Common myeloid progenitor, CD34-positive (primary cell): ENCODE results near the gene FLT4.

Source experiments
- CTCF ChIA-PET: fragments of 350-600 bp; sonication (Branson Sonifier 250); formaldehyde crosslinking; loops from one replicate; lab custom pipeline; 2021; ENCODE audit warnings: antibody characterized with exemption; lab: Charles Lee
- POLR2A ChIA-PET: fragments of 350-600 bp; sonication (Branson Sonifier 250); formaldehyde crosslinking; loops from one replicate; lab custom pipeline; 2021; ENCODE audit warnings: antibody characterized with exemption; lab: Charles Lee
- DNase-seq, 3 donors: peaks; one replicate each; pipeline versions ENCODE4 v3.0.0 to v3.0.0-alpha.2; 2013
- H3K27ac ChIP-seq, 2 experiments: 1 replicate in 1 of 2; 2 replicates in 1 of 2; pipeline ENCODE4 v1.7.0; 2013; ENCODE audit warnings: inconsistent platforms in 2 of 2, low read length in 2 of 2, mild to moderate bottlenecking in 2 of 2, low read depth in 1 of 2, moderate library complexity in 1 of 2; ENCODE audit not compliant: severe bottlenecking in 2 of 2, insufficient read depth in 1 of 2, poor library complexity in 1 of 2
- H3K27me3 ChIP-seq, 5 experiments: replicated peaks in 2 of 5; 1 replicate in 3 of 5; 2 replicates in 2 of 5; pipeline versions ENCODE4 v1.6.1 to v1.7.0; 2013; ENCODE audit warnings: low read length in 4 of 5, mild to moderate bottlenecking in 2 of 5, moderate library complexity in 2 of 5, inconsistent platforms in 1 of 5; ENCODE audit not compliant: insufficient read depth in 5 of 5, control insufficient read depth in 4 of 5
- H3K36me3 ChIP-seq, 4 experiments: 1 replicate in 2 of 4; 2 replicates in 2 of 4; pipeline versions ENCODE4 v1.6.1 to v1.7.0; 2013; ENCODE audit warnings: low read length in 3 of 4, control low read depth in 1 of 4, mild to moderate bottlenecking in 1 of 4; ENCODE audit not compliant: control insufficient read depth in 4 of 4, insufficient read depth in 4 of 4
- H3K4me1 ChIP-seq, 4 experiments: 1 replicate in 3 of 4; 2 replicates in 1 of 4; pipeline versions ENCODE4 v1.6.1 to v1.7.1; 2013; ENCODE audit warnings: low read length in 3 of 4, mild to moderate bottlenecking in 3 of 4, control low read depth in 1 of 4, inconsistent platforms in 1 of 4, moderate library complexity in 1 of 4; ENCODE audit not compliant: control insufficient read depth in 4 of 4, insufficient read depth in 4 of 4; ENCODE audit errors: control extremely low read depth in 1 of 4
- H3K4me3 ChIP-seq, 7 experiments: 1 replicate in 4 of 7; 2 replicates in 3 of 7; pipeline versions ENCODE4 v1.5.1 to v1.7.0; 2013; ENCODE audit warnings: mild to moderate bottlenecking in 7 of 7, low read length in 6 of 7, moderate library complexity in 6 of 7, inconsistent platforms in 2 of 7, low read depth in 2 of 7, control low read depth in 1 of 7; ENCODE audit not compliant: insufficient read depth in 4 of 7, control insufficient read depth in 1 of 7; ENCODE audit errors: extremely low read depth in 1 of 7
- H3K9me3 ChIP-seq, 5 experiments: 1 replicate in 4 of 5; 2 replicates in 1 of 5; pipeline versions ENCODE4 v1.6.1 to v1.7.1; 2013; ENCODE audit warnings: low read length in 4 of 5, mild to moderate bottlenecking in 2 of 5, inconsistent platforms in 1 of 5, low read depth in 1 of 5, moderate library complexity in 1 of 5; ENCODE audit not compliant: control insufficient read depth in 4 of 5, insufficient read depth in 2 of 5; ENCODE audit errors: control extremely low read depth in 1 of 5
- WGBS: methylation state at CpG from one replicate; pipeline ENCODE4 v1.1.5; 2013; ENCODE audit not compliant: insufficient coverage; 5-methylcytosine and 5-hydroxymethylcytosine counted together

Gene FLT4

DNA sequence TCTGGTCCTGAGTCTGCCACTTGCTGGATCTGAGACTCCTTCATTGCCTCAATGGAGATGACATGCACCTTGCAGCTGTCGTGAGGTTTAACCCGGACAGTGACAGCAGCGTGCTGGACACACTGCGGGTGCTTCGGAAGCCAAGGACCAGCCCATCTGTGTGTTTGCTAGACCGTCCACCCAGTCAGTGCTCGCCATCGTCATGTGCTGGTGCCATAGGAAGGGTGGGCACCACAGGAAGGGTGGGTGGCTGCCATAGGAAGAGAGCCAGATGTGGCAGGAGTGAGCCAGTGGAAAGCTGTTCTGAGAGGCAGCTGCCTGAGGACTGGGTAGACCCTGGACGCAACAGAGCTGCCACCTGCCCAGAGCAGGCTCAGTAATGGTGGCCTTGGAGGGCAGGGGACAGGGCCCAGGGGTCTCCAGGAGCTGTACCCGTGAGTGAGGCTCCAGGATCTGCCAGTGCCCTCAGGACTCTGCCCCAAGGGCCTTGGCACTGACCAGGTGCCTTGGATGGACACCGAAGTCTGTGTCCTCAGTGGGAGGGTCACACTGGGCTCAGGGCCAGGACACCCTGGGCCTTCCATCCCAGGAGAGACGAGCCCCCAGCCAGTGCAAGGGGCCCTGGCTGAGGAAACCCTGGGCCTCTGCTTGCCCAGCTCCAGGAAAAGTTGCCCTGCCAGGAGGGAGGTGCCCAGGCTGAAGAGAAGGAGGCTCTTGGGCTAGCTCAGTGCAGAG, 21.8 kb downstream of the FLT4 start:
- POLR2A ChIA-PET = no interaction called here

GRCh38 chr5:180626661-180627385, 22.6 kb downstream of the FLT4 start:
- DNase-seq = no peak
- no peaks in the 10 kb centered on the region for H3K9me3 ChIP-seq
- POLR2A ChIA-PET = no interaction called here
- H3K4me1 ChIP-seq = peaks cover 0 to 8% (median 3%) of the 10 kb centered on the region in 4 experiments
- H3K27me3 ChIP-seq = no peaks in the 10 kb centered on the region
- no peak overlapping the region for H3K4me3 ChIP-seq
- no peak overlapping the region for H3K27ac ChIP-seq
- no peaks in the 10 kb centered on the region for H3K36me3 ChIP-seq
- CTCF ChIA-PET = no interaction called here
- WGBS = 92% methylated on average over 15 of the region's 15 CpGs

More for the DNA sequence above, 21.8 kb downstream of the FLT4 start:
- H3K4me1 ChIP-seq = peaks cover 0 to 8% (median 3%) of the 10 kb centered on the region in 4 experiments
- H3K9me3 ChIP-seq = no peaks in the 10 kb centered on the region
- H3K27ac ChIP-seq = no peak overlapping the region
- H3K27me3 ChIP-seq = no peaks in the 10 kb centered on the region
- DNase-seq = no peak
- H3K4me3 ChIP-seq = no peak overlapping the region
- H3K36me3 ChIP-seq = no peaks in the 10 kb centered on the region
- CTCF ChIA-PET = no interaction called here
- WGBS = 90% methylated on average over 12 of the region's 12 CpGs

DNA sequence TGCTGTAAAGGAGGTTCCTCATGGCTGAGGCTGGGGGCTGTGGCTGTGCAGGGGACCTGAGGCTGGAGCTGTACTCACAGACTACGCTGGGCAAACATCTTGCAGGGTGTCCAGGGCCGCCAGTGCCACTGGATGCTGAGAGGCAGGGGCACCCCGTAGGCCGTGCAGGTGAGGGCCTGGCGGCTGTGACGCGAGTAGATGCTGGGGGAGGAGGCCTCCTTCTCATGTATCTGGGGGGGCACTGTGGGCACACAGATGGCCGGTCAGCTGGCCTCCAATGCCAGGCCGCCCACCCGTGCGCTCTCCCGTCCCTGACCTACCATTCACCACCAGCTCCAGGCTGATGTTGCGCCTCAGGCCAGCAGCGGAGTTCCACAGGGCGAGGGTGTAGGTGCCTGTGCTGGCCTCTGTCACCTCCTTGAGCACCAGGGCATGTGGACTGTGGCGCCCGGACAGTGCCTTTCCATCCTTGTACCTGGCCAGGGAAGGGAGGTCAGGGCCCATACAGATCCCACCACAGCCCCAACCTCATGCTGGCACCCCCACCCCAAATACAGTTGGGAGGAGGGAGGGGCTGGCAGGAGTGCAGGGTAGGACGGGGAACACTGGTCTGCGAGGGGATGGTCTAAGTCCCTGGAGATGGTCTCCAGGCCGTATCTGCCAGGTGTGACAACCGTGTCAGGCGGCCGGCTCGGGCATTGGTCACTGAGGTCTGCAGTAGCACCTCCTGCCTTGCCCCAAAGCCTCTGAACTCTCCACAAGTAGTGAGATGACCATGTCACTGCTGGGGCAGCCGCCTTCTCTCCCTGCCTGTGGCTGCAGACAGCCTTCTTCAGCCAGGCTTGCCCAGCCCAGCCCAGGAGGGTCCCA, 23.4 kb downstream of the FLT4 start:
- no peaks in the 10 kb centered on the region for H3K9me3 ChIP-seq
- H3K4me3 ChIP-seq = no peak overlapping the region
- no peak overlapping the region for H3K27ac ChIP-seq
- no peaks in the 10 kb centered on the region for H3K27me3 ChIP-seq
- no peak for DNase-seq
- CTCF ChIA-PET = no interaction called here
- 97% methylated on average over 20 of the region's 25 CpGs for WGBS
- peaks cover 0 to 8% (median 3%) of the 10 kb centered on the region in 4 experiments for H3K4me1 ChIP-seq
- POLR2A ChIA-PET = interaction anchor here (0.5 kb wide), 1 partner anchor 309 kb away, joined by 4 read pairs; no protein-coding TSS in a partner anchor
- no peaks in the 10 kb centered on the region for H3K36me3 ChIP-seq

GRCh38 chr5:180625125-180625790, 24.1 kb downstream of the FLT4 start:
- ChIA-PET CTCF (no interaction called here), POLR2A (no interaction called here)
- H3K36me3 ChIP-seq = no peaks in the 10 kb centered on the region
- no peaks in the 10 kb centered on the region for H3K9me3 ChIP-seq
- DNase-seq = no peak
- no peak overlapping the region for H3K27ac ChIP-seq
- WGBS = 93% methylated on average over 8 of the region's 10 CpGs
- H3K4me3 ChIP-seq = no peak overlapping the region
- peaks cover 0 to 8% (median 3%) of the 10 kb centered on the region in 4 experiments for H3K4me1 ChIP-seq
- no peaks in the 10 kb centered on the region for H3K27me3 ChIP-seq

GRCh38 chr5:180624587-180624986, 24.8 kb downstream of the FLT4 start:
- no peak for DNase-seq
- 93% methylated on average over 4 of the region's 5 CpGs for WGBS
- Histone ChIP-seq H3K4me3 (no peak overlapping the region), H3K9me3 (no peaks in the 10 kb centered on the region), H3K27ac (no peak overlapping the region), H3K36me3 (no peaks in the 10 kb centered on the region), H3K27me3 (peaks cover 0 to 2% (median 0%) of the 10 kb centered on the region in 5 experiments), H3K4me1 (peaks cover 0 to 8% (median 3%) of the 10 kb centered on the region in 4 experiments)
- ChIA-PET POLR2A (no interaction called here), CTCF (no interaction called here)

DNA sequence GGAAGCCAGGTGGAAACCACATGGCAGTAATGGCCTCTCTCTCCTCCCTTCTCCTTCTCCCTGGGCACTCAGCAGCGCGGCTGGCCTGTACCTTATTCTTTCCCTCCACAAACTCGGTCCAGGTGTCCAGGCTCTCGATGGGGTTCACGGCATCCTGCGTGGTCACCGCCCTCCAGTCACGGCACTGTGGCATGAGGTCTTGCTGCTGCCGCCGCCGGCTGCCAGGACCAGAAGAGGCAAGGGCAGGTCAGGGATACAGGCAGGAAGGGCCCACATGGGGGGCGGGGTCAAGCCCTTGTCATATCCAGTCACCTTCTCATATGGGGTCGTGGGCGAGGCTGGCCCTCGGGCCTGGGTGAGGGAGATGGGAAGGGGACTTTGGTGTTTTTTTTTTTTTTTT, 25.6 kb downstream of the FLT4 start:
- Histone ChIP-seq H3K36me3 (no peaks in the 10 kb centered on the region), H3K27me3 (peaks cover 0 to 2% (median 0%) of the 10 kb centered on the region in 5 experiments), H3K4me3 (no peak overlapping the region), H3K4me1 (peaks cover 0 to 11% (median 5%) of the 10 kb centered on the region in 4 experiments), H3K9me3 (no peaks in the 10 kb centered on the region), H3K27ac (no peak overlapping the region)
- ChIA-PET CTCF (no interaction called here), POLR2A (no interaction called here)
- 97% methylated on average over 11 of the region's 15 CpGs for WGBS
- no peak for DNase-seq
